Body of pancreas (tissue), 4 donors: ENCODE results near the gene ARSB. TPM values are rescaled to one million over a fixed set of nuclear protein-coding genes. Genes with fewer than 3 reads are reported as not detected.
A peak's percentile ranks its signal among the peaks of the same experiment; 100 is the strongest.

Experiments
- ATAC-seq: fragments of 150-250 bp; one replicate; pipeline ENCODE4 v1.9.1; 2016
- DNase-seq, 4 donors: peaks; one replicate each; pipeline ENCODE4 v3.0.0-alpha.2; 2019
- H3K27ac ChIP-seq, 4 donors: fragments of 200-600 bp; sonication (generic); 1 replicate in 3 of 4; 2 replicates in 1 of 4; pipeline versions ENCODE4 v1.5.1 to v1.6.1; 2016 to 2019; ENCODE audit warnings: mild to moderate bottlenecking in 1 of 4, mixed read lengths in 1 of 4, moderate library complexity in 1 of 4
- H3K27me3 ChIP-seq, 2 donors: fragments of 200-600 bp; sonication (generic); one replicate each; pipeline ENCODE4 v1.6.0; 2016; ENCODE audit warnings: mild to moderate bottlenecking in 1 of 2
- H3K36me3 ChIP-seq, 2 donors: fragments of 200-600 bp; sonication (generic); replicated peaks in 1 of 2; 2 replicates each; pipeline ENCODE4 v1.5.1; 2016; ENCODE audit warnings: low read depth in 2 of 2; ENCODE audit not compliant: insufficient read depth in 1 of 2
- H3K4me1 ChIP-seq: fragments of 200-600 bp; sonication (generic); one replicate; pipeline ENCODE4 v1.6.0; 2016
- H3K4me3 ChIP-seq, 2 donors: fragments of 200-600 bp; sonication (generic); 1 replicate in 1 of 2; 2 replicates in 1 of 2; pipeline ENCODE4 v1.5.1; 2016 to 2019
- H3K9me3 ChIP-seq, 3 donors: fragments of 200-600 bp; sonication (generic); 1 replicate in 2 of 3; 2 replicates in 1 of 3; pipeline ENCODE4 v1.5.1; 2016
- POLR2A ChIP-seq, 3 donors: fragments of 450-650 bp; IDR thresholded peaks; one replicate each; pipeline ENCODE4 v1.6.1; 2016; ENCODE audit warnings: antibody characterized with exemption in 3 of 3, mild to moderate bottlenecking in 2 of 3
- WGBS, 2 donors: methylation state at CpG; one replicate each; pipeline ENCODE4 v1.1.5; 2017; 5-methylcytosine and 5-hydroxymethylcytosine counted together
- intact Hi-C: fragments of 100-400 bp; cut with DNase I; formaldehyde crosslinking; loops from one replicate; pipeline ENCODE4 v1.15.1; 2023
- total RNA-seq, 2 donors: library from RNA; depleted of rRNA; stranded (reverse); fragments of >200 nt; gene quantifications; one replicate each; pipeline ENCODE4 v1.1.0, GENCODE V29; 2016
- TF ChIP-seq, protein P1 (sequence below), 7 experiments: fragments of 450-650 bp in 4 of 7; fragments of 200-600 bp in 3 of 7; sonication (generic) in 3 of 7; IDR thresholded peaks; one replicate each; pipeline ENCODE4 v1.5.1; 2016 to 2019; ENCODE audit warnings: antibody characterized with exemption in 7 of 7

The ARSB gene
- total RNA-seq, 2 donors from 2014 or later = 9.9 to 12.2 TPM

- WGBS, 2 donors = 83 to 84% methylated on average over 6 of the region's 6 CpGs
- H3K4me1 ChIP-seq = no peaks in the 10 kb centered on the region
- no peak for ATAC-seq
- TF ChIP-seq, protein P1, sequence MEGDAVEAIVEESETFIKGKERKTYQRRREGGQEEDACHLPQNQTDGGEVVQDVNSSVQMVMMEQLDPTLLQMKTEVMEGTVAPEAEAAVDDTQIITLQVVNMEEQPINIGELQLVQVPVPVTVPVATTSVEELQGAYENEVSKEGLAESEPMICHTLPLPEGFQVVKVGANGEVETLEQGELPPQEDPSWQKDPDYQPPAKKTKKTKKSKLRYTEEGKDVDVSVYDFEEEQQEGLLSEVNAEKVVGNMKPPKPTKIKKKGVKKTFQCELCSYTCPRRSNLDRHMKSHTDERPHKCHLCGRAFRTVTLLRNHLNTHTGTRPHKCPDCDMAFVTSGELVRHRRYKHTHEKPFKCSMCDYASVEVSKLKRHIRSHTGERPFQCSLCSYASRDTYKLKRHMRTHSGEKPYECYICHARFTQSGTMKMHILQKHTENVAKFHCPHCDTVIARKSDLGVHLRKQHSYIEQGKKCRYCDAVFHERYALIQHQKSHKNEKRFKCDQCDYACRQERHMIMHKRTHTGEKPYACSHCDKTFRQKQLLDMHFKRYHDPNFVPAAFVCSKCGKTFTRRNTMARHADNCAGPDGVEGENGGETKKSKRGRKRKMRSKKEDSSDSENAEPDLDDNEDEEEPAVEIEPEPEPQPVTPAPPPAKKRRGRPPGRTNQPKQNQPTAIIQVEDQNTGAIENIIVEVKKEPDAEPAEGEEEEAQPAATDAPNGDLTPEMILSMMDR (IDR thresholded peaks at IDR 0.05) = no peak
- TF ChIP-seq POLR2A (IDR thresholded peaks at IDR 0.05) = no peak
- H3K27ac ChIP-seq = no peak overlapping the region
- no peak overlapping the region for H3K4me3 ChIP-seq
- H3K9me3 ChIP-seq = no peaks in the 10 kb centered on the region
- intact Hi-C loops = loop anchor here (10.0 kb wide), 1 partner anchor 75 kb away; no protein-coding TSS in a partner anchor
- no peaks in the 10 kb centered on the region for H3K36me3 ChIP-seq
- DNase-seq = no peak
- H3K27me3 ChIP-seq = no peaks in the 10 kb centered on the region
Observed at GRCh38 chr5:78889369-78890140, 95.6 kb downstream of the ARSB start.

- H3K36me3 ChIP-seq = no peaks in the 10 kb centered on the region
- ATAC-seq (no peak), DNase-seq (peak in 1 of 4 donors; percentile 25)
- no peak overlapping the region for H3K4me3 ChIP-seq
- no peaks in the 10 kb centered on the region for H3K4me1 ChIP-seq
- H3K27me3 ChIP-seq = no peaks in the 10 kb centered on the region
- intact Hi-C loops = no loop called here
- no peaks in the 10 kb centered on the region for H3K9me3 ChIP-seq
- no peak overlapping the region for H3K27ac ChIP-seq
- 78 to 80% methylated on average over 10 of the region's 10 CpGs for WGBS, 2 donors
- no peak for TF ChIP-seq POLR2A (IDR thresholded peaks at IDR 0.05)
- TF ChIP-seq, protein P1 (IDR thresholded peaks at IDR 0.05) = no peak
Observed at GRCh38 chr5:78888580-78889368, 96.3 kb downstream of the ARSB start.

DNA sequence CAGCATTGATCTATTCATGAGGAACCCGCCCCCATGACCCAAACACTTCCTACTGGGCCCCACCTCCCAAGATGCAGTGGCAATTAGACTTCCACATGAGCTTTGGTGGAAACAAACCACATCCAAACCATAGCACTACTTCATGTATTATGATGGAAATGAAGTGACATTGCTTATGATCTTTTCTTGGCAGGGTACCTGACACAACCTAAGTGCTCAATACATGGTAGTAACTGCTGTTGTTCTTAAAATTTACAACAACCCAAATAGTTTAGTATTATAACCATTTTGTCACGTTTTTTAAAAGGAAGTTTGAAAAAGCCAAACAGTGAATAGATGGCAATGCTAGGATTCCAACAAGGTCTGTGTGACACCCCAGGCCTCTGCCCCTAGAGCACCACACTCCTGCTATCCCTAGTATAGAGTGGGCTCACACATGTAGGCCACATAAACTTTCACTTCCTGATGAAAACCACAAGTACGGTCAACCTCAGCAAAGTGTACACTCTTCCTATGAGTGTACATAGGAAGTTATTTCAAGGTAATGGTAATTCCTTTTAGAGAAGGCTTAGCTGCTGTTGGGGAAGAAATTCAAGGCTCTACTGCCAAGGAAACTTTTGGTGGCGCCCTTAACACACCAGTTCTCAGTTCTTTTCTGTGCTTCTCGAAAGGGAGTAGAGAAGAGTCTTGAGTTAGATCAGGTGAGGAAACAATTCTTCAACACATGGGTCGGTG, 97.6 kb downstream of the ARSB start:
- no peaks in the 10 kb centered on the region for H3K36me3 ChIP-seq
- no peaks in the 10 kb centered on the region for H3K9me3 ChIP-seq
- no peak for TF ChIP-seq POLR2A (IDR thresholded peaks at IDR 0.05)
- TF ChIP-seq, protein P1 (IDR thresholded peaks at IDR 0.05) = no peak
- no peaks in the 10 kb centered on the region for H3K4me1 ChIP-seq
- no peak overlapping the region for H3K4me3 ChIP-seq
- H3K27me3 ChIP-seq = no peaks in the 10 kb centered on the region
- ATAC-seq (no peak), DNase-seq (no peak)
- intact Hi-C loops = no loop called here
- WGBS, 2 donors = 73 to 78% methylated on average over 6 of the region's 6 CpGs
- no peak overlapping the region for H3K27ac ChIP-seq

DNA sequence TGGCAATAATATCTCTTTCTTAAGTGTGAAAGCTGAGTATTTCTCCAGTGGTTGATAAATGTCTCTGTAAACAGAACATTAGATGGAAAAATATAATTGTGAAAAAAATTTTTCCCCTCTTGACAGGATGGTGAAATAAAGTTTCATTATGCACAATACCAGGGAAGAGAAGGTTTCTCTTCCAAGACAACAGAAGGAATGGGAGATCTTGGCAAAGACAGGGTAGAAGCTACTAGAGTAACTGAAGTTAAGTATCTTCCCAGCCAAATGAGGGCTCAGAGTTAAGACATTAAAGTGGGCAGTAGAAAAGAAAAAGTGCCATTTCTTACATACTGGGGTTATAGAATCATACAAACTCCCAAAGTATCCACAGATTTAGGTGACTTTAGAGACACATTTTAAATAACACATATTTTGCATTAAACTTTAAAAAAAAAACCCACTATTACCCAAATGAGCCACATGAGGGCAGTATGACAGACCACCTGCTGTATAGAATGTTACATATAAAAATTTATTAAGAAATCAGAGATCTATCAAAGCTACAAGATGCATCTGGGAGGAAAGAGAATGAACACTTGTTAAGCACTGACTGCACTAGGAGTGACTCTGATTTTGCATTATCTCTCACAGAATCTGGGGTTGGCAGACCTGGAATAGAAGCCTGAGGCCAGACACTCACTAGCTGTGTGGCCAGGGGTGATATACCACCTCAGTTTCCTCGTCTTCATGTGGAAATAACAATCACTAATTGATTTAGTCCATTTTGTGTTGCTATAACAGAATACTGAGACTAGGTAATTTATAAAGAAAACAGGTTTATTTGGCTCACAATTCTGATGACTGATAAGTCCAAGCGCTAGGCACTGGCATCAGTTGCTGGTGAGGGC, 98.5 kb downstream of the ARSB start:
- no peak for ATAC-seq
- DNase-seq = no peak
- H3K36me3 ChIP-seq = no peaks in the 10 kb centered on the region
- H3K27ac ChIP-seq = no peak overlapping the region
- no peaks in the 10 kb centered on the region for H3K27me3 ChIP-seq
- TF ChIP-seq, protein P1 (IDR thresholded peaks at IDR 0.05) = peak in 5 of 7 experiments; percentile 34 to 55 (median 51)
- no peak for TF ChIP-seq POLR2A (IDR thresholded peaks at IDR 0.05)
- 73 to 75% methylated on average over 2 of the region's 2 CpGs for WGBS, 2 donors
- no peak overlapping the region for H3K4me3 ChIP-seq
- no peaks in the 10 kb centered on the region for H3K4me1 ChIP-seq
- H3K9me3 ChIP-seq = no peaks in the 10 kb centered on the region
- intact Hi-C loops = no loop called here
